Endodermal cell (in vitro differentiated cells): Measurements from ENCODE around the gene RASAL2. TPM values are rescaled to one million over a fixed set of nuclear protein-coding genes. Genes with fewer than 3 reads are reported as not detected.

Experiments used
- DNase-seq: peaks from one replicate; pipeline ENCODE4 v3.0.0-alpha.2; 2017
- H3K27ac ChIP-seq: 2 replicates; pipeline ENCODE4 v1.5.1; 2013; ENCODE audit warnings: mild to moderate bottlenecking, low read depth, low read length, moderate library complexity
- H3K27me3 ChIP-seq: 2 replicates; pipeline ENCODE4 v1.6.1; 2013; ENCODE audit warnings: mild to moderate bottlenecking, low read length, moderate library complexity; ENCODE audit not compliant: insufficient read depth, control insufficient read depth, poor library complexity, severe bottlenecking
- H3K36me3 ChIP-seq: 2 replicates; pipeline ENCODE4 v1.7.0; 2013; ENCODE audit warnings: mild to moderate bottlenecking, low read length, moderate library complexity; ENCODE audit not compliant: control insufficient read depth, insufficient read depth
- H3K4me1 ChIP-seq: one replicate; pipeline ENCODE4 v1.7.0; 2013; ENCODE audit warnings: low read length; ENCODE audit not compliant: control insufficient read depth, insufficient read depth
- H3K4me3 ChIP-seq: 2 replicates; pipeline ENCODE4 v1.5.1; 2013; ENCODE audit warnings: mild to moderate bottlenecking, low read length, moderate library complexity
- H3K9ac ChIP-seq: 2 replicates; pipeline ENCODE4 v1.6.1; 2013; ENCODE audit warnings: mild to moderate bottlenecking, low read length, moderate library complexity; ENCODE audit not compliant: poor library complexity, severe bottlenecking; ENCODE audit errors: extremely low read depth
- H3K9me3 ChIP-seq: 2 replicates; pipeline ENCODE4 v1.6.1; 2013; ENCODE audit warnings: mild to moderate bottlenecking, low read length, moderate library complexity; ENCODE audit not compliant: control insufficient read depth
- H3K27ac Mint-ChIP-seq: 2 replicates; pipeline ENCODE4 v1.8.0; 2020; ENCODE audit warnings: mixed read lengths
- H3K27me3 Mint-ChIP-seq: 2 replicates; pipeline ENCODE4 v1.8.0; 2021; ENCODE audit warnings: mild to moderate bottlenecking, mixed read lengths; ENCODE audit not compliant: insufficient read depth
- H3K36me3 Mint-ChIP-seq: 2 replicates; pipeline ENCODE4 v1.8.0; 2020; ENCODE audit warnings: low read depth, mixed read lengths
- H3K4me1 Mint-ChIP-seq: 2 replicates; pipeline ENCODE4 v1.8.0; 2020; ENCODE audit warnings: mixed read lengths
- H3K4me3 Mint-ChIP-seq: 2 replicates; pipeline ENCODE4 v1.8.0; 2020; ENCODE audit warnings: mild to moderate bottlenecking, moderate library complexity, mixed read lengths
- H3K9me3 Mint-ChIP-seq: 2 replicates; pipeline ENCODE4 v1.8.0; 2020; ENCODE audit warnings: mild to moderate bottlenecking, mixed read lengths
- CTCF ChIP-seq: fragments of 200-600 bp; sonication (generic); conservative IDR thresholded peaks from 2 replicates; pipeline ENCODE4 v1.5.0; 2021; ENCODE audit warnings: antibody characterized with exemption, mild to moderate bottlenecking
- WGBS, 2 experiments: methylation state at CpG; one replicate each; pipeline versions ENCODE4 v1.1.5 to v1.1.7; 2013; ENCODE audit warnings: missing lambda C conversion rate in 2 of 2, mixed read lengths in 1 of 2; ENCODE audit not compliant: insufficient coverage in 1 of 2, insufficient read length in 1 of 2; 5-methylcytosine and 5-hydroxymethylcytosine counted together
- total RNA-seq, 2 donors: library from RNA; stranded (reverse); fragmentation: NEBNext Ultra II Directional in 1 of 2; extraction: Animal tissue kit (Norgen Biotek cat#: 25700) in 1 of 2; gene quantifications; 2 replicates in 1 of 2; 3 replicates in 1 of 2; pipeline ENCODE4 v1.2.1, GENCODE V29; 2021

RASAL2 gene
- total RNA-seq, 2 donors from 2014 or later, result 21.8 to 22.1 TPM

- no peak overlapping the region for H3K9ac ChIP-seq
- Mint-ChIP-seq H3K27me3 (peaks cover 7% of the 10 kb centered on the region), H3K36me3 (no peaks in the 10 kb centered on the region), H3K9me3 (no peaks in the 10 kb centered on the region), H3K27ac (no peak overlapping the region), H3K4me1 (peaks cover 19% of the 10 kb centered on the region), H3K4me3 (no peak overlapping the region)
- H3K9me3 ChIP-seq, result no peaks in the 10 kb centered on the region
- DNase-seq, result no peak
- peaks cover 13% of the 10 kb centered on the region for H3K27me3 ChIP-seq
- no peaks in the 10 kb centered on the region for H3K36me3 ChIP-seq
- TF ChIP-seq CTCF, result no peak
- 90 to 100% methylated on average over 1 to 2 of the region's 2 CpGs for WGBS, 2 experiments
- H3K4me3 ChIP-seq, result no peak overlapping the region
- no peaks in the 10 kb centered on the region for H3K4me1 ChIP-seq
- H3K27ac ChIP-seq, result no peak overlapping the region
Observed at GRCh38 chr1:178101266-178101630, 7.3 kb downstream of the RASAL2 start.

GRCh38 chr1:178101654-178102053 is 7.8 kb downstream of the RASAL2 start:
- no peak for TF ChIP-seq CTCF
- H3K36me3 Mint-ChIP-seq, result no peaks in the 10 kb centered on the region
- H3K27me3 ChIP-seq, result peaks cover 9% of the 10 kb centered on the region

GRCh38 chr1:178102218-178102617 is 8.3 kb downstream of the RASAL2 start:
- H3K27ac Mint-ChIP-seq, result no peak overlapping the region
- 88 to 98% methylated on average over 2 to 4 of the region's 4 CpGs for WGBS, 2 experiments

More at GRCh38 chr1:178101654-178102053, 7.8 kb downstream of the RASAL2 start:
- WGBS, 2 experiments, result 80 to 92% methylated on average over 1 of the region's 1 CpG
- H3K9ac ChIP-seq, result no peak overlapping the region
- Mint-ChIP-seq H3K4me1 (peaks cover 16% of the 10 kb centered on the region), H3K9me3 (no peaks in the 10 kb centered on the region), H3K4me3 (no peak overlapping the region), H3K27me3 (peaks cover 3% of the 10 kb centered on the region), H3K27ac (no peak overlapping the region)
- H3K27ac ChIP-seq, result no peak overlapping the region
- DNase-seq, result no peak
- H3K4me3 ChIP-seq, result no peak overlapping the region
- H3K4me1 ChIP-seq, result no peaks in the 10 kb centered on the region
- no peaks in the 10 kb centered on the region for H3K36me3 ChIP-seq
- no peaks in the 10 kb centered on the region for H3K9me3 ChIP-seq

More at GRCh38 chr1:178102218-178102617, 8.3 kb downstream of the RASAL2 start:
- no peak for TF ChIP-seq CTCF
- Mint-ChIP-seq H3K9me3 (no peaks in the 10 kb centered on the region), H3K36me3 (no peaks in the 10 kb centered on the region), H3K27me3 (no peaks in the 10 kb centered on the region), H3K4me3 (no peak overlapping the region), H3K4me1 (peaks cover 15% of the 10 kb centered on the region)
- Histone ChIP-seq H3K4me1 (no peaks in the 10 kb centered on the region), H3K9ac (no peak overlapping the region), H3K27ac (no peak overlapping the region), H3K36me3 (no peaks in the 10 kb centered on the region), H3K4me3 (no peak overlapping the region), H3K27me3 (peaks cover 3% of the 10 kb centered on the region), H3K9me3 (no peaks in the 10 kb centered on the region)
- DNase-seq, result no peak
